ENCODE data around the gene RNGTT.

DNA sequence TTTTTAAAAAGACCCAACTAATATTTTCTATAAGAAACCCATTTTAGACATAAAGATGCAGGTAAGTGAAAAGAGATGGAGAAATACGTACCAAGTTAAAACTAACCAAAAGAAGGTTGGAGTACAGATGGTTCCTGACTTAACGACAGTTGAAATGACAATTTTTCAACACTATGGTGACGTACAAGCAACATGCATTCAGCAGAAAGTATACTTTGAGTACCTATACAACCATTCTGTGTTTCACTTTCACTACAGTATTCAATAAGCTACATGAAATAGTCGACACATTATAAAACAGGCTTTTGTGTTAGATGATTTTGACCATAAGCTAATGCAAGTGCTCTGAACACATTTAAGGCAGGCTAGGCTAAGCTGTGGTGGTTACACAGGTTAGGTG lies 228.9 kb downstream of the RNGTT start:
- TF ChIP-seq, protein P1, sequence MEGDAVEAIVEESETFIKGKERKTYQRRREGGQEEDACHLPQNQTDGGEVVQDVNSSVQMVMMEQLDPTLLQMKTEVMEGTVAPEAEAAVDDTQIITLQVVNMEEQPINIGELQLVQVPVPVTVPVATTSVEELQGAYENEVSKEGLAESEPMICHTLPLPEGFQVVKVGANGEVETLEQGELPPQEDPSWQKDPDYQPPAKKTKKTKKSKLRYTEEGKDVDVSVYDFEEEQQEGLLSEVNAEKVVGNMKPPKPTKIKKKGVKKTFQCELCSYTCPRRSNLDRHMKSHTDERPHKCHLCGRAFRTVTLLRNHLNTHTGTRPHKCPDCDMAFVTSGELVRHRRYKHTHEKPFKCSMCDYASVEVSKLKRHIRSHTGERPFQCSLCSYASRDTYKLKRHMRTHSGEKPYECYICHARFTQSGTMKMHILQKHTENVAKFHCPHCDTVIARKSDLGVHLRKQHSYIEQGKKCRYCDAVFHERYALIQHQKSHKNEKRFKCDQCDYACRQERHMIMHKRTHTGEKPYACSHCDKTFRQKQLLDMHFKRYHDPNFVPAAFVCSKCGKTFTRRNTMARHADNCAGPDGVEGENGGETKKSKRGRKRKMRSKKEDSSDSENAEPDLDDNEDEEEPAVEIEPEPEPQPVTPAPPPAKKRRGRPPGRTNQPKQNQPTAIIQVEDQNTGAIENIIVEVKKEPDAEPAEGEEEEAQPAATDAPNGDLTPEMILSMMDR (optimal IDR thresholded peaks at IDR 0.05 in 1 of 3, IDR thresholded peaks at IDR 0.05 in 1 of 3, conservative IDR thresholded peaks at IDR 0.05 in 1 of 3; ENCODE audit: extremely low read depth in 1 of 3, insufficient read depth in 2 of 3, low read length in 3 of 3), result no peak
- TF ChIP-seq EZH2 (IDR thresholded peaks at IDR 0.05; ENCODE audit: low read length), result no peak
